Measurements from ENCODE around the gene XYLT2.

The XYLT2 gene

GRCh38 chr17:50348522-50349242, 2.8 kb downstream of the XYLT2 start:
- DNase-seq (ENCODE audit: low spot score), result no peak

DNA sequence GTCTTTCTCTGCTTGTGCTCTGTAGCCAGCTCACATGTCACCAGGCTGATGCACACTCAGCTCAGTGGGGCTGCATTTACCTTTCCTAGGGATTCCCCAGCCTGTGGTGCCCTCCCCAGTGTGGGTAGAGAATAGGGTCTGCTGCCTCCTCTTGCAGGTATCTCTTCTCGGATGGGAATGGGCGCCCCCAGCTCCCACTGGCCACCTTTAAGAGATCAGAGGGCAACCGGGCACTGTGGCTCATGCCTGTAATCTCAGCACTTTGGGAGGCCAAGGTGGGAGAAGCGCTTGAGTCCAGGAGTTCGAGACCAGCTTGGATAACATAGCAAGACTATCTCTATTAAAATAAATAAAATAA, 3.3 kb downstream of the XYLT2 start:
- no peak for DNase-seq (ENCODE audit: low spot score)

DNA sequence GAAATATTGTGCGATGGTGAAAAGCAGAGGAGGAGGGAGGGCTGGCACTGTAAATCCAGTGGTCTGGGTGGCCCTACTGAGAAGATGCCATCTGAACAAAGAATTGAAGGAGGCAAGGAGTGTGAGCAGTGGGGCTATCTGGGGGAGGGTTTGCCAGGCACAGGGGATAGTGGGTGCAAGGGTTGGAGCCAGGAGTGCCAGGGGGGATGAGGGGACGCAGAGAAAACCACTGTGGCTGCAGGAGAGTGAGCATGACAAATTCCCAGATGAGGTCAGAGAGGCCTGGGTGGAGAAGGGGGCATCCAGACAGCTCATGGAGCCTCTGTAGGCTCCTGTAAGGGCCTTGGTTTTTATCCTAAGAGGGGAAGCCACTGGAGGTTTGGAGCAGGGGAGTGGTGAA, 4.8 kb downstream of the XYLT2 start:
- DNase-seq (ENCODE audit: low spot score), result no peak

DNA sequence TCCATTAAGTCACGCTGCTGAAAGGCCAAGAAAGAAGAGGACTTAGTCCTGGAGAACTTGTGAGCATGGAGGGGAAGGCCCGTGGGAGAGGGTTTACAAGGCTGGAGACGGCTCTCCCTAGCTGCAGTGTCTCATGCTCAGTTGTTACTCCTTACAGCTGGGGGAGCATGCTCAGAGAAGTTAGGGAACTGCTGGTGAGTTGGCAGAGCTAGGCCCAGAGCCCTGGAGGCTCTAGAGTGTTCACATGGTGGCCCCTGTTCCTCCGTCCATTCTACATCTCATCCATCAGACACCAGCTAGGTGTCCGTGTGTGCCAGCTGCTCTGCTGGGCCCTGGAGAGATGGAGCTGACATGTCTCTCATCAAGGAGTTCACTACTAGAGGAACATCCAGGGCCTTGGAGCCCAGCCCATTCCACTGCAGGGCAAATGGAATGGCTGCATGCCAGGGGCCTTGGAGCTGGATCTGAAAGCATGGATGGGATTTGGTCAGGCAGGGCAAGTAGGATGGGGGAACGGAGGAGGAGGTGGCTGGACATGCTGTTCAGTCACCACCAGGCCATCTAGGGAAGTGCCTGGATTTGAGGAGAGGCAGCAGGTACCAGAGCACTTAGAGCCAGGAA, 6.3 kb downstream of the XYLT2 start:
- no peak for DNase-seq (ENCODE audit: low spot score)

DNA sequence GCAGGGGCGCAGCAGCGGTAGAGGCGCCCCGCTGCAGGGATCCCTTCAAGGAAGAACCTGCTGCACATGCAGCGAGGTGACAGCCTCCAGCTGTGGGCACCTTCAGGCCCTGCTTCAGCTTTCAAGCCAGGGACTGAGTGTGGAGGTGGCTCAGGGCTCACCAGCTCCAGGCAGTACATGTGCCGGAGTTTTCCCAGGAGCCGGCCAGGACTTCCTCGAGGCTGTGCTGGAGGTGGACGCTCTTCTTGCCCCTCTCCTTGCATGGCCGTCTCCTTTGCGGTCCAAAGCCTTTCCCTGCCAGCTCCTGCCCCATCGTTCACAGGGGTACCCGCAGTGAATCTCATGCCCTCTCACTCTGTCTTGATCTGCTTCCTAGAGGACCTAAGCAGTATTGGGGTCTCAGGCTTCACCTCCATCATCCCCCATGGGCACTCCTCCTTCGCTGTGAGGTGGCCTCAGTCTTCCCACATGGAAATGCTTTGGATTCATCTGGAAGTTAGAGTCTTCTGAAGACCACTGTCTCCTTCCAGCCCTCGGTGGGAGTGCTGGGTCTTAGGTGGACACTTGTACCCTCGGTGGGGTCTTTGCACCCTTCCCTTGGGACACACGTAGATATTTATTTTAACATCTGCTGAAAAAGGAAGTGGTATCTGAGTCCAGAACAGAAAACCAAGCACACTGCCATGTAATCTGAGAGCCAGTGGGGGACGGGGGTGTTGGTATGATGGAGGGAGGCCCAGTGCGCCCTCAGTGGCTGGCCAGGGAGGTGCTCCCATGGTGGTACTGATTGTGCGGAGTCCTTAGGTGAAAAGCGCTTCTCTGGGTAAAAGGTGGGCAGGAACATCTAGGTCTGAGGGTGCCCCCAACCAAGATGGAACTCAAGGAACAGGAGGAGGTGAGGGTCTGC, 7.0 kb downstream of the XYLT2 start:
- no peak for DNase-seq (ENCODE audit: low spot score)

GRCh38 chr17:50353600-50354195, 7.8 kb downstream of the XYLT2 start:
- DNase-seq (ENCODE audit: low spot score), result no peak

DNA sequence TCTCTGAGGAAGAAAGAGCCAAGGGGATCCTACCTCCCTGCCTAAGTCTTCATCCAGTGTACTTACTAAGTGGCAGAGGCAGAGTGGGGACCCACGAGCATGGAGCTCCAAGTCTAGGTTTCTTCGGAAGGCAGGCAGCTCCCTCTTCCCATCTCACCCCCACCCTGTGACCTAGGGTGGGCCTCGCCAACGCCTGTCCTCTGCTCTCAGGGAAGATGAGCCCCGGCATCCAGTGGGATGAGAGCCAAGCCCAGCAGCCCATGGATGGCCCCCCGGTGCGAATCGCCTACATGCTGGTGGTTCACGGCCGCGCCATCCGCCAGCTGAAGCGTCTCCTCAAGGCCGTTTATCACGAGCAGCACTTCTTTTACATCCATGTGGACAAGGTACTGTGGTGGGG, 8.3 kb downstream of the XYLT2 start:
- no peak for DNase-seq (ENCODE audit: low spot score)

GRCh38 chr17:50354776-50355175, 8.8 kb downstream of the XYLT2 start:
- no peak for DNase-seq (ENCODE audit: low spot score)

GRCh38 chr17:50355336-50355700, 9.4 kb downstream of the XYLT2 start:
- DNase-seq (ENCODE audit: low spot score), result no peak

- no peak for DNase-seq (ENCODE audit: low spot score)
These were observed 9.9 kb downstream of the XYLT2 start for GRCh38 chr17:50355701-50356341.

DNA sequence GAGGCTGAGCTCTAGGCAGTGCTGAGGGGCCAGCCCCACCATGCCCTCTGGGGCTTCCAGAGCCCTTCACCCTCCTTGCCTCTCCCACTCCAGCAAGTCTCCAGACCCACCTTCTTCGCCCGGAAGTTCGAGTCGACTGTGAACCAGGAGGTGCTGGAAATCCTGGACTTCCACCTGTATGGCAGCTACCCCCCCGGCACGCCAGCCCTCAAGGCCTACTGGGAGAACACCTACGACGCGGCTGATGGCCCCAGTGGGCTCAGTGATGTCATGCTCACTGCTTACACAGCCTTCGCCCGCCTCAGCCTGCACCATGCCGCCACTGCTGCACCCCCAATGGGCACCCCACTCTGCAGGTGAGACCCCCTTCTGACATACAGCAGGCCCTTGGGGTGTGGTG, 10.5 kb downstream of the XYLT2 start:
- DNase-seq (ENCODE audit: low spot score), result no peak

- no peak for DNase-seq (ENCODE audit: low spot score)
These were observed 11.1 kb downstream of the XYLT2 start for GRCh38 chr17:50356892-50357510.

DNA sequence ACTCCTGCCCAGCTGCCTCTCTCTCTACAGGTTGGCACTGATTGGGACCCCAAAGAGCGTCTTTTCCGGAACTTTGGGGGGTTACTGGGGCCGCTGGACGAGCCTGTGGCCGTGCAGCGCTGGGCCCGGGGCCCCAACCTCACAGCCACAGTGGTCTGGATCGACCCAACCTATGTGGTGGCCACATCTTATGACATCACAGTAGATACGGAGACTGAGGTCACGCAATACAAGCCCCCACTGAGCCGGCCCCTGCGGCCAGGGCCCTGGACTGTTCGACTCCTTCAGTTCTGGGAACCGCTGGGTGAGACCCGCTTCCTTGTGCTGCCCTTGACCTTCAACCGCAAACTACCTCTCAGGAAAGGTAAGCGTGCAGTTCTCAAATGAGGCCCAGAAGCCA, 12.3 kb downstream of the XYLT2 start:
- no peak for DNase-seq (ENCODE audit: low spot score)

- DNase-seq (ENCODE audit: low spot score), result no peak
These were observed 13.2 kb downstream of the XYLT2 start for GRCh38 chr17:50359005-50359699.

GRCh38 chr17:50359998-50360461, 14.1 kb downstream of the XYLT2 start:
- no peak for DNase-seq (ENCODE audit: low spot score)

DNA sequence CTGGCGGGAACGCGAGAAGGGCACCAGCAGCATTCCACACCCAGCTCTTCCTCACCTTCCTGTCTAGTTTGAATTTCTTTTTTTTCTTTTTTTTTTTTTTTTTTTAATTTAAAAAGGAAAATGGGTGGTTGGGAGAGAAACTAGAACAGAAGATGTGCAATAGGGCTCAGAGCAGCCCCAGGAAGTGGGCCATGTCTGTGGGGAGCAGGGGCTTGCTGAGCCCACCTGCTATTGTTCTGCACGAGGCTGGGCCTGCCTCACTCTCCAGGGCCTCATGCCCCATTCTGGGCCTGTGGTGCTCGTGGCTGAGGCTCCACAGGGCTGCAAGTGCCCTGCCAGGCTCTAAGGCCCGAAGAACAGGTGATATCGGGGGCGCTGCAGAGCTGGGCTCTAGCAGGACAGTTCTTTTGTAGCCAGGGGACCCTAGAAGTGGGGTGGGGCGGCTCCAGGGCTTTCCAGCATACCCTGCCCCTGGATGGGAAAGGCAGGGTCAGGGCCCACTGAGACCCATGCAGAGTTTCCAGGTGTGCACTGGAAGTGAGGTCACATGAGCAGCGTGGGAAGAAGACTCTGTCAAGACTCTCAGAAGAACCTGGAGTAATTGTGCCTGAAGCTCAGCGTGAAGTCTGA, 14.7 kb downstream of the XYLT2 start:
- peak; percentile 18 for DNase-seq (ENCODE audit: low spot score)

- DNase-seq (ENCODE audit: low spot score), result peak; percentile 61
These were observed 15.9 kb downstream of the XYLT2 start for GRCh38 chr17:50361561-50362480.

DNA sequence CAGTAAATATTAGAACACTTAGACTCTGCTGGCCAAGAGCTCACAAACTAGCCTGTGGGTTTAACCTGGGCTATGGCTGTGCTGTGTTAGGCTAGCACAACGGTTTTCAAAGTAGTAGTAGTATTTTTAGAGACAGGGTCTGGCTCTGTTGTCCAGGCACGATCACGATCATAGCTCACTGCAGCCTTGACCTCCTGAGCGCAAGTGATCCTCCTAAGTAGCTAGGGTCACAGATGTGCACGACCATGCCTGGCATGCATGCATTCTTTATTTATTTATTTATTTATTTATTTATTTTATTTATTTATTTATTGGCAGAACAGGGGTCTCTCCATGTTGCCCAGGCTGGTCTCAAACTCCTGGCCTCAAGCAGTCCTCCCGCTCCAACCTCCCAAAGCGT, 16.7 kb downstream of the XYLT2 start:
- DNase-seq (ENCODE audit: low spot score), result no peak
